ENCODE measurements around the gene LUC7L3.

LUC7L3 gene

GRCh38 chr17:50767030-50767429 is 47.6 kb downstream of the LUC7L3 start:
- H3K4me3 ChIP-seq (ENCODE audit: low read depth, low read length) = no peak overlapping the region

DNA sequence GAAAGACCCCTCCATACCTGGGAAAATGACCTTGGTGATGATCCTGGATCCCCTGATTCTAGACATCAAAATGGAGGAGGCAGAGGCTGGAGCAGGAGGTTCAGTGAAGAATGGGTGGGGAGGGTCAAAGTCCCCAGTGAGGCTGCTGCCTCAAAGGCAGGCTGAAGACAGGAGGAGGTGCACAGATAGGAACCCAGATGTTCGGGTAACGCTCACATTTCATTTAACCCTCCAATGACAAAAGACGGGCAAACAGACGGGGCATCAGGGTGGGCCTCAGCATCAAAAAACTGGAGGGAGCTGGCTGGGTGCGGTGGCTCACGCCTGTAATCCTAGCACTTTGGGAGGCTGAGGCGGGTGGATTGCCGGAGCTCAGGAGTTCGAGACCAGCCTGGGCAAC is 48.0 kb downstream of the LUC7L3 start, which contains the start of gene ANKRD40CL:
Gene ANKRD40CL, minus strand, starts transcription at position 73 of the 400 bp plus-strand sequence. CDS start 605 bp downstream, outside the sequence.
- DNase-seq (ENCODE audit: low read depth) = no peak
- TF ChIP-seq MYC (IDR thresholded peaks at IDR 0.05; ENCODE audit: low read depth, low read length) (no peak), POLR2A (IDR thresholded peaks at IDR 0.05; ENCODE audit: extremely low read depth, insufficient read length) (no peak)
- TF ChIP-seq, protein P1, sequence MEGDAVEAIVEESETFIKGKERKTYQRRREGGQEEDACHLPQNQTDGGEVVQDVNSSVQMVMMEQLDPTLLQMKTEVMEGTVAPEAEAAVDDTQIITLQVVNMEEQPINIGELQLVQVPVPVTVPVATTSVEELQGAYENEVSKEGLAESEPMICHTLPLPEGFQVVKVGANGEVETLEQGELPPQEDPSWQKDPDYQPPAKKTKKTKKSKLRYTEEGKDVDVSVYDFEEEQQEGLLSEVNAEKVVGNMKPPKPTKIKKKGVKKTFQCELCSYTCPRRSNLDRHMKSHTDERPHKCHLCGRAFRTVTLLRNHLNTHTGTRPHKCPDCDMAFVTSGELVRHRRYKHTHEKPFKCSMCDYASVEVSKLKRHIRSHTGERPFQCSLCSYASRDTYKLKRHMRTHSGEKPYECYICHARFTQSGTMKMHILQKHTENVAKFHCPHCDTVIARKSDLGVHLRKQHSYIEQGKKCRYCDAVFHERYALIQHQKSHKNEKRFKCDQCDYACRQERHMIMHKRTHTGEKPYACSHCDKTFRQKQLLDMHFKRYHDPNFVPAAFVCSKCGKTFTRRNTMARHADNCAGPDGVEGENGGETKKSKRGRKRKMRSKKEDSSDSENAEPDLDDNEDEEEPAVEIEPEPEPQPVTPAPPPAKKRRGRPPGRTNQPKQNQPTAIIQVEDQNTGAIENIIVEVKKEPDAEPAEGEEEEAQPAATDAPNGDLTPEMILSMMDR (IDR thresholded peaks at IDR 0.05; ENCODE audit: low read depth, low read length) = no peak
- TF ChIP-seq, protein P2, sequence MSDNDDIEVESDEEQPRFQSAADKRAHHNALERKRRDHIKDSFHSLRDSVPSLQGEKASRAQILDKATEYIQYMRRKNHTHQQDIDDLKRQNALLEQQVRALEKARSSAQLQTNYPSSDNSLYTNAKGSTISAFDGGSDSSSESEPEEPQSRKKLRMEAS (IDR thresholded peaks at IDR 0.05; ENCODE audit: low read depth, low read length) = no peak
- no peak within 1 kb of the TSS for H3K4me3 ChIP-seq (ENCODE audit: low read depth, low read length)

More at GRCh38 chr17:50767030-50767429, 47.6 kb downstream of the LUC7L3 start:
- DNase-seq (ENCODE audit: low read depth) = no peak
- TF ChIP-seq, protein P2 (IDR thresholded peaks at IDR 0.05; ENCODE audit: low read depth, low read length) = no peak
- TF ChIP-seq MYC (IDR thresholded peaks at IDR 0.05; ENCODE audit: low read depth, low read length) = no peak
- TF ChIP-seq, protein P1 (IDR thresholded peaks at IDR 0.05; ENCODE audit: low read depth, low read length) = no peak
- TF ChIP-seq POLR2A (IDR thresholded peaks at IDR 0.05; ENCODE audit: extremely low read depth, insufficient read length) = no peak

GRCh38 chr17:50768346-50768761 is 49.0 kb downstream of the LUC7L3 start:
- no peak overlapping the region for H3K4me3 ChIP-seq (ENCODE audit: low read depth, low read length)
- TF ChIP-seq POLR2A (IDR thresholded peaks at IDR 0.05; ENCODE audit: extremely low read depth, insufficient read length) = no peak
- TF ChIP-seq, protein P1 (IDR thresholded peaks at IDR 0.05; ENCODE audit: low read depth, low read length) = no peak
- TF ChIP-seq, protein P2 (IDR thresholded peaks at IDR 0.05; ENCODE audit: low read depth, low read length) = no peak
- no peak for DNase-seq (ENCODE audit: low read depth)

DNA sequence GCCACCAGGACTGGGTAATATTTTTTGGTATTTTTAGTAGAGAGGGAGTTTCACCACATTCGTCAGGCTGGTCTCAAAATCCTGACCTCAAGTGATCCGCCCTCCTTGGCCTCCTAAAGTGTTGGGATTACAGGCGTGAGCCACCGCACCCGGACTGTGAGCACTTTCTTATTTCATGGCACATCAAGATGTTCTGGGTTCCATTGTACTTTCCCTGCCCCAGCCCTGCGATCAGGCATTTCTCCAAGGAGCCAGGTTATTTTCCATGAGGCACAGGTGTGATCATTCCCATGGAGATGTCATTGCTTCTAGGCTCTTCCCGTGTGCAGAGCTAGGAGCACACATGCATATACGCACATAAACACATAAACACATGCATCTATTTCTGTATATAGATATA is 50.5 kb downstream of the LUC7L3 start:
- no peak overlapping the region for H3K4me3 ChIP-seq (ENCODE audit: low read depth, low read length)
- TF ChIP-seq POLR2A (IDR thresholded peaks at IDR 0.05; ENCODE audit: extremely low read depth, insufficient read length) = no peak
- TF ChIP-seq, protein P1 (IDR thresholded peaks at IDR 0.05; ENCODE audit: low read depth, low read length) = no peak
- no peak for TF ChIP-seq MYC (IDR thresholded peaks at IDR 0.05; ENCODE audit: low read depth, low read length)
- TF ChIP-seq, protein P2 (IDR thresholded peaks at IDR 0.05; ENCODE audit: low read depth, low read length) = no peak
- DNase-seq (ENCODE audit: low read depth) = no peak

DNA sequence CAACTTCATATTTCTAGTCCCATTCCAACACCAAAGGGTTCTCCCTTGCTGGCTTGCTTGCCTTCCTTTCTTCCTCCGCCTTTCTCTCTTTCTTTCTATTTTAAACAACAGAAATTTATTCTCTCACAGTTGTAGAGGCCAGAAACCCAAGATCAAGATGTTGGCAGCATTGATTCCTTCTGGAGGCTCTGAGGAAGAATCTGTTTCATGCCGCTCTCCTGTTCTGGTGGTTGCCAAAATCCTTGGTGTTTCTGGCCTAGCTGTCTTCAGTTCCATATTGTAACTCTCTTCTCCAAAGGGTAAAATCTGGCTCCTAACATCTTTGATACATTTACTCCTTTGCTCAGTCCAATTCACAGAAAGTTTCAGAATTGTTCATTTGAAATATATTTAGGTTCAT is 50.9 kb downstream of the LUC7L3 start:
- H3K4me3 ChIP-seq (ENCODE audit: low read depth, low read length) = no peak overlapping the region
- TF ChIP-seq, protein P2 (IDR thresholded peaks at IDR 0.05; ENCODE audit: low read depth, low read length) = no peak
- TF ChIP-seq MYC (IDR thresholded peaks at IDR 0.05; ENCODE audit: low read depth, low read length) (no peak), POLR2A (IDR thresholded peaks at IDR 0.05; ENCODE audit: extremely low read depth, insufficient read length) (no peak)
- TF ChIP-seq, protein P1 (IDR thresholded peaks at IDR 0.05; ENCODE audit: low read depth, low read length) = no peak
- DNase-seq (ENCODE audit: low read depth) = no peak

Data from NB4 (cell line).